Ishikawa (cell line): ENCODE data around the gene CIAO2B.
A peak's percentile ranks its signal among the peaks of the same experiment; 100 is the strongest.

ENCODE experiments used
- CEBPB ChIP-seq: IDR thresholded peaks from 2 replicates; pipeline ENCODE4 v1.6.1; 2012
- CREB1 ChIP-seq: IDR thresholded peaks from 2 replicates; pipeline ENCODE4 v1.6.1; 2012; ENCODE audit warnings: low read depth
- EGR1 ChIP-seq: IDR thresholded peaks from 2 replicates; pipeline ENCODE4 v1.6.1; 2012
- EP300 ChIP-seq: IDR thresholded peaks from 2 replicates; pipeline ENCODE4 v1.6.1; 2012; ENCODE audit warnings: borderline replicate concordance
- FOXM1 ChIP-seq: IDR thresholded peaks from 2 replicates; pipeline ENCODE4 v1.6.1; 2012; ENCODE audit warnings: low read depth, borderline replicate concordance
- NFIC ChIP-seq: IDR thresholded peaks from 2 replicates; pipeline ENCODE4 v1.6.1; 2012
- RAD21 ChIP-seq: IDR thresholded peaks from 2 replicates; pipeline ENCODE4 v1.6.1; 2012; ENCODE audit warnings: low read depth
- REST ChIP-seq: IDR thresholded peaks from 2 replicates; pipeline ENCODE4 v1.6.1; 2012; ENCODE audit warnings: low read depth, mild to moderate bottlenecking
- TAF1 ChIP-seq: IDR thresholded peaks from 2 replicates; pipeline ENCODE4 v1.6.1; 2012; ENCODE audit warnings: low read depth, mild to moderate bottlenecking
- TCF12 ChIP-seq: IDR thresholded peaks from 2 replicates; pipeline ENCODE4 v1.6.1; 2012; ENCODE audit warnings: low read depth
- TEAD4 ChIP-seq: IDR thresholded peaks from 2 replicates; pipeline ENCODE4 v1.6.1; 2012
- YY1 ChIP-seq: IDR thresholded peaks from 2 replicates; pipeline ENCODE4 v1.6.1; 2012; ENCODE audit warnings: low read depth
- ZBTB7A ChIP-seq: IDR thresholded peaks from 2 replicates; pipeline ENCODE4 v1.6.1; 2012; ENCODE audit warnings: low read depth
- TF ChIP-seq, protein P1 (sequence below): IDR thresholded peaks from 2 replicates; pipeline ENCODE4 v1.6.1; 2012
- TF ChIP-seq, protein P2 (sequence below): IDR thresholded peaks from 2 replicates; pipeline ENCODE4 v1.6.1; 2012

Gene CIAO2B

GRCh38 chr16:66960270-66960669 is 26.1 kb upstream of the CIAO2B start:
- TF ChIP-seq EP300 (no peak), TAF1 (no peak), EGR1 (no peak), RAD21 (no peak), ZBTB7A (no peak), CEBPB (no peak), FOXM1 (no peak), CREB1 (no peak), TCF12 (no peak), NFIC (no peak), TEAD4 (no peak)
- TF ChIP-seq, protein P1, sequence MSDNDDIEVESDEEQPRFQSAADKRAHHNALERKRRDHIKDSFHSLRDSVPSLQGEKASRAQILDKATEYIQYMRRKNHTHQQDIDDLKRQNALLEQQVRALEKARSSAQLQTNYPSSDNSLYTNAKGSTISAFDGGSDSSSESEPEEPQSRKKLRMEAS, result no peak
- TF ChIP-seq, protein P2, sequence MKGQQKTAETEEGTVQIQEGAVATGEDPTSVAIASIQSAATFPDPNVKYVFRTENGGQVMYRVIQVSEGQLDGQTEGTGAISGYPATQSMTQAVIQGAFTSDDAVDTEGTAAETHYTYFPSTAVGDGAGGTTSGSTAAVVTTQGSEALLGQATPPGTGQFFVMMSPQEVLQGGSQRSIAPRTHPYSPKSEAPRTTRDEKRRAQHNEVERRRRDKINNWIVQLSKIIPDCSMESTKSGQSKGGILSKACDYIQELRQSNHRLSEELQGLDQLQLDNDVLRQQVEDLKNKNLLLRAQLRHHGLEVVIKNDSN, result no peak

DNA sequence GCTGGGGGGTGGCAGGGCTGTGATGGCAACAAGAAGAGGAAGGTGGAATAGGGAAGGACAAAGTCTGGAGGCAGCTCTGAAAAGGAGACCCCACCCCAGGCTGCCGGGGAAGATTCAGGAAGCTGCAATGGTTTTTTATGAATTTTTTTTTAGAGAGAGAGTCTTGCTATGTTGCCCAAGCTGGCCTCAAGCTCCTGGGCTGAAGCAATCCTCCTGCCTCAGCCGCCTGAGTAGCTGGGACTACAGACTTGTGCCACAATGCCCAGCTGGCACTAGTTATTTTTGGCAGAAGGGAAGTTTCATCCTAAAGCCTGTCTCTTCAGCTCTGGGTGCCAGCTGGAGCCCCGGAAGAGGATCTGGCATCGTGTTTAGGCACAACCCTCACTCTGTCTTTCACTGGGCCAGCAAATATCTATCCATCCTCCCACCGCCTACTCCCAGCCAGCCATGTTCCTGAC is 25.5 kb upstream of the CIAO2B start:
- TF ChIP-seq EP300 (no peak), NFIC (no peak), EGR1 (no peak), YY1 (no peak), RAD21 (no peak), REST (no peak), TCF12 (no peak), TAF1 (no peak), FOXM1 (no peak), ZBTB7A (no peak), CREB1 (no peak), TEAD4 (no peak), CEBPB (no peak)
- TF ChIP-seq, protein P2, result no peak
- TF ChIP-seq, protein P1, result no peak

DNA sequence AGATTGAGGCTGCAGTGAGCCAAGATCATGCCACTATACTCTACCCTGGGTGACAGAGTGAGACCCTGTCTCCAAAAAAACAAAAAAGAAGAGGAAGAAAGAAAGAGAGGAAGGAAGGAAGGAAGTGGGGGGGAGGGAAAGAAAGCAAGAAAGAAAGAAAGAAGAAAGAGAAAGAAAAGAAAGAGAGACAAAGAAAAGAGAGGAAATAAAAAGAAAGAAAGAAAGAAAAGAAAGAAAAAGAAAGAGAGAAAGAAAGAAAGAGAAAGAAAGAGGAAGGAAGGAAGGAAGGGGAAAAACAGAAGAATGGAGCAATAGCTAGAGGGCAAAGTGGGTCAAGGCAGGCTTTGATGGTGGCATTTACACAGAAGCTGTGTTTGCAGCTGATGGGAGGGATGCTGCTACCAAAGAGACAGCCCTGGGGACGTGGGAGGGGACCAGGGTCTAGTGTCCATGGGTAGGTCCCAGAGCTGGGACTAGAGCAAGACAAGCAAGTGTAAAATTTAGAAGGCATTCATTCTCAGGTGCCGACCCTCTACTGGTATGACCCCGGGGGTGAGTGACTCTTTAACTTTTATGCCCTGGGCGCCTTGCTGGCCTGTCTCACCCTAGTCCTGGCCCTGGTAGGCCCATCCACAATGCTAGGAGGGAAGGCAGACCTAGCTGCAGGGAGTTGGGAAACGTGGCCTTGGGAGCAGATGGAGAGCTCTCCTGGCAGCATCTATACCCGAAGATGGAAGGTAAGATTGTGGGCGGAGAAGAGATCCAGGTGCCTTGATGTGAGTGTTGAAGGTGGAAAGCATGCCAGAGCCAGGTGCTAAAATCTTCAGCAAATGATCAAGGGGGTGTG is 24.9 kb upstream of the CIAO2B start:
- TF ChIP-seq NFIC, result no peak
- no peak for TF ChIP-seq TEAD4
- no peak for TF ChIP-seq CEBPB
- no peak for TF ChIP-seq ZBTB7A
- TF ChIP-seq EGR1, result no peak
- TF ChIP-seq CREB1, result no peak
- no peak for TF ChIP-seq RAD21
- TF ChIP-seq TCF12, result no peak
- no peak for TF ChIP-seq TAF1
- no peak for TF ChIP-seq YY1
- TF ChIP-seq, protein P1, result no peak
- no peak for TF ChIP-seq REST

DNA sequence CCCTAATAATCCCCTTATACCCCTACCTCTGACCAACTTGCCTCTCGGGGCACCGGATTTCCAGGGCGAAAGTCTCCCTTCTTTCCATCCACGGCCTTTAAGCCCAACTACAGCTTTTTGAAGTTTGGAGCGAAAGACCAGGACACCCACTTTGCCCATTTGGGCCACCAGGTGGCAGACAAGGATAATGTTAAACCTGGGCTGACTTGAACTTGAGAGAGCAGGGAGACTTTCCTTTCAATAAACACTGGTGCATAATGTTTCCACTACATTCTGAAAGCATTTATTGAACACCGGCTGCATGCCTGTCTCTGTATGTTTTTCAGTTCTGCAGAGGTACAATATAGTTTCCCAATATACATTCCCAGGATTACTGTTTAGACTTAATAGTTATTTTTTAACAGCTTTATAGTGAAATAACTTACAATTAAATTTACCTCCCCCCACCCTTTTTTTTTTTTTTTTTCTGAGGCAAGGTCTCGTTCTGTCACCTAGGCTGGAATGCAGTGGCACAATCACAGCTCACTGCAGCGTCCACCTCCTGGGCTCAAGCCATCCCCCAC is 20.0 kb upstream of the CIAO2B start:
- TF ChIP-seq NFIC (no peak), CEBPB (no peak), TAF1 (no peak), RAD21 (peak; percentile 90), EGR1 (no peak), REST (no peak)
- TF ChIP-seq, protein P1, result no peak
